Measurements from ENCODE around the gene SMYD3. TPM values are rescaled to one million over a fixed set of nuclear protein-coding genes. Genes with fewer than 3 reads are reported as not detected.

SMYD3 gene
- total RNA-seq, 5 donors from 2014 or later (not counting 1 experiment from before 2014, with no cell fraction given) = 17.7 to 37.8 (median 21.9) TPM

GRCh38 chr1:246157516-246157915, 349.6 kb downstream of the SMYD3 start:
- CTCF ChIA-PET = no interaction called here

GRCh38 chr1:246156847-246157246, 350.2 kb downstream of the SMYD3 start:
- H3K27me3 Mint-ChIP-seq = no peaks in the 10 kb centered on the region
- no peaks in the 10 kb centered on the region for H3K9me3 Mint-ChIP-seq
- no peaks in the 10 kb centered on the region for H3K4me1 ChIP-seq (ENCODE audit: control insufficient read depth in 1 of 2, extremely low read depth in 1 of 2, insufficient read depth in 2 of 2, low read length in 2 of 2)
- no peaks in the 10 kb centered on the region for H3K9me3 ChIP-seq
- POLR2A ChIA-PET = no interaction called here
- no peaks in the 10 kb centered on the region for H3K36me3 ChIP-seq (ENCODE audit: control insufficient read depth in 2 of 2, extremely low read depth in 1 of 2, insufficient read depth in 1 of 2, low read length in 1 of 2)
- ATAC-seq (replicated peaks in 1 of 4) (no peak), DNase-seq (no peak)
- no peak overlapping the region for H3K27ac ChIP-seq (ENCODE audit: low read length)
- WGBS (ENCODE audit: insufficient coverage) = 90% methylated on average over 10 of the region's 12 CpGs
- H3K27me3 ChIP-seq (replicated peaks in 1 of 2; ENCODE audit: control insufficient read depth in 2 of 2, extremely low read depth in 1 of 2, insufficient read depth in 2 of 2, low read length in 1 of 2) = no peaks in the 10 kb centered on the region
- CTCF ChIA-PET = no interaction called here
- no peak overlapping the region for H3K4me3 ChIP-seq (ENCODE audit: control insufficient read depth in 1 of 2, extremely low read depth in 1 of 2, low read length in 1 of 2)
- H3K4me3 Mint-ChIP-seq = no peak overlapping the region
- no peak overlapping the region for H3K27ac Mint-ChIP-seq
- H3K4me1 Mint-ChIP-seq = no peaks in the 10 kb centered on the region
- peaks cover 28% of the 10 kb centered on the region for H3K36me3 Mint-ChIP-seq

More at GRCh38 chr1:246157516-246157915, 349.6 kb downstream of the SMYD3 start:
- no peaks in the 10 kb centered on the region for H3K4me1 Mint-ChIP-seq
- H3K9me3 Mint-ChIP-seq = no peaks in the 10 kb centered on the region
- ATAC-seq (replicated peaks in 1 of 4) (no peak), DNase-seq (no peak)
- Histone ChIP-seq H3K9me3 (no peaks in the 10 kb centered on the region), H3K27me3 (replicated peaks in 1 of 2; ENCODE audit: control insufficient read depth in 2 of 2, extremely low read depth in 1 of 2, insufficient read depth in 2 of 2, low read length in 1 of 2) (no peaks in the 10 kb centered on the region), H3K36me3 (ENCODE audit: control insufficient read depth in 2 of 2, extremely low read depth in 1 of 2, insufficient read depth in 1 of 2, low read length in 1 of 2) (no peaks in the 10 kb centered on the region), H3K4me1 (ENCODE audit: control insufficient read depth in 1 of 2, extremely low read depth in 1 of 2, insufficient read depth in 2 of 2, low read length in 2 of 2) (no peaks in the 10 kb centered on the region), H3K27ac (ENCODE audit: low read length) (no peak overlapping the region), H3K4me3 (ENCODE audit: control insufficient read depth in 1 of 2, extremely low read depth in 1 of 2, low read length in 1 of 2) (no peak overlapping the region)
- H3K4me3 Mint-ChIP-seq = no peak overlapping the region
- no CpG with 5 or more reads among the region's 2 CpGs for WGBS (ENCODE audit: insufficient coverage)
- no peak overlapping the region for H3K27ac Mint-ChIP-seq
- peaks cover 27% of the 10 kb centered on the region for H3K36me3 Mint-ChIP-seq
- POLR2A ChIA-PET = no interaction called here
- no peaks in the 10 kb centered on the region for H3K27me3 Mint-ChIP-seq

GRCh38 chr1:246155923-246156322, 351.2 kb downstream of the SMYD3 start:
- Mint-ChIP-seq H3K4me3 (no peak overlapping the region), H3K27ac (no peak overlapping the region), H3K4me1 (no peaks in the 10 kb centered on the region), H3K27me3 (no peaks in the 10 kb centered on the region), H3K9me3 (no peaks in the 10 kb centered on the region), H3K36me3 (peaks cover 26% of the 10 kb centered on the region)
- no peaks in the 10 kb centered on the region for H3K9me3 ChIP-seq
- DNase-seq = no peak
- ATAC-seq (replicated peaks in 1 of 4) = no peak
- WGBS (ENCODE audit: insufficient coverage) = 86% methylated on average over 1 of the region's 4 CpGs
- ChIA-PET POLR2A (no interaction called here), CTCF (no interaction called here)
- H3K27me3 ChIP-seq (replicated peaks in 1 of 2; ENCODE audit: control insufficient read depth in 2 of 2, extremely low read depth in 1 of 2, insufficient read depth in 2 of 2, low read length in 1 of 2) = no peaks in the 10 kb centered on the region
- H3K4me1 ChIP-seq (ENCODE audit: control insufficient read depth in 1 of 2, extremely low read depth in 1 of 2, insufficient read depth in 2 of 2, low read length in 2 of 2) = no peaks in the 10 kb centered on the region
- no peaks in the 10 kb centered on the region for H3K36me3 ChIP-seq (ENCODE audit: control insufficient read depth in 2 of 2, extremely low read depth in 1 of 2, insufficient read depth in 1 of 2, low read length in 1 of 2)
- no peak overlapping the region for H3K27ac ChIP-seq (ENCODE audit: low read length)
- H3K4me3 ChIP-seq (ENCODE audit: control insufficient read depth in 1 of 2, extremely low read depth in 1 of 2, low read length in 1 of 2) = no peak overlapping the region

GRCh38 chr1:246153796-246154212, 353.3 kb downstream of the SMYD3 start:
- H3K4me1 ChIP-seq (ENCODE audit: control insufficient read depth in 1 of 2, extremely low read depth in 1 of 2, insufficient read depth in 2 of 2, low read length in 2 of 2) = no peaks in the 10 kb centered on the region
- ChIA-PET CTCF (no interaction called here), POLR2A (interaction anchor here (0.6 to 0.7 kb wide), 2 partner anchors 219 to 1005 kb away, joined by 4 to 8 read pairs; no protein-coding TSS in a partner anchor)
- no peaks in the 10 kb centered on the region for H3K27me3 ChIP-seq (replicated peaks in 1 of 2; ENCODE audit: control insufficient read depth in 2 of 2, extremely low read depth in 1 of 2, insufficient read depth in 2 of 2, low read length in 1 of 2)
- no peaks in the 10 kb centered on the region for H3K9me3 Mint-ChIP-seq
- no CpG with 5 or more reads among the region's 3 CpGs for WGBS (ENCODE audit: insufficient coverage)
- no peak for ATAC-seq (replicated peaks in 1 of 4)
- DNase-seq = no peak
- H3K36me3 ChIP-seq (ENCODE audit: control insufficient read depth in 2 of 2, extremely low read depth in 1 of 2, insufficient read depth in 1 of 2, low read length in 1 of 2) = no peaks in the 10 kb centered on the region
- no peaks in the 10 kb centered on the region for H3K9me3 ChIP-seq
- no peak overlapping the region for H3K4me3 ChIP-seq (ENCODE audit: control insufficient read depth in 1 of 2, extremely low read depth in 1 of 2, low read length in 1 of 2)
- H3K27ac Mint-ChIP-seq = no peak overlapping the region
- no peaks in the 10 kb centered on the region for H3K4me1 Mint-ChIP-seq
- H3K27me3 Mint-ChIP-seq = no peaks in the 10 kb centered on the region
- H3K36me3 Mint-ChIP-seq = peaks cover 28% of the 10 kb centered on the region
- no peak overlapping the region for H3K27ac ChIP-seq (ENCODE audit: low read length)
- no peak overlapping the region for H3K4me3 Mint-ChIP-seq

GRCh38 chr1:246152986-246153431, 354.1 kb downstream of the SMYD3 start:
- no peak overlapping the region for H3K27ac Mint-ChIP-seq
- H3K4me1 ChIP-seq (ENCODE audit: control insufficient read depth in 1 of 2, extremely low read depth in 1 of 2, insufficient read depth in 2 of 2, low read length in 2 of 2) = no peaks in the 10 kb centered on the region

GRCh38 chr1:246151796-246152434, 355.2 kb downstream of the SMYD3 start:
- 95% methylated on average over 3 of the region's 6 CpGs for WGBS (ENCODE audit: insufficient coverage)
- Histone ChIP-seq H3K9me3 (no peaks in the 10 kb centered on the region), H3K27me3 (replicated peaks in 1 of 2; ENCODE audit: control insufficient read depth in 2 of 2, extremely low read depth in 1 of 2, insufficient read depth in 2 of 2, low read length in 1 of 2) (no peaks in the 10 kb centered on the region), H3K36me3 (ENCODE audit: control insufficient read depth in 2 of 2, extremely low read depth in 1 of 2, insufficient read depth in 1 of 2, low read length in 1 of 2) (no peaks in the 10 kb centered on the region), H3K27ac (ENCODE audit: low read length) (no peak overlapping the region), H3K4me3 (ENCODE audit: control insufficient read depth in 1 of 2, extremely low read depth in 1 of 2, low read length in 1 of 2) (no peak overlapping the region), H3K4me1 (ENCODE audit: control insufficient read depth in 1 of 2, extremely low read depth in 1 of 2, insufficient read depth in 2 of 2, low read length in 2 of 2) (no peaks in the 10 kb centered on the region)
- H3K9me3 Mint-ChIP-seq = no peaks in the 10 kb centered on the region
- no peak for DNase-seq
- ATAC-seq (replicated peaks in 1 of 4) = no peak
- H3K4me1 Mint-ChIP-seq = no peaks in the 10 kb centered on the region
- peaks cover 33% of the 10 kb centered on the region for H3K36me3 Mint-ChIP-seq
- no peaks in the 10 kb centered on the region for H3K27me3 Mint-ChIP-seq
- POLR2A ChIA-PET = no interaction called here
- H3K27ac Mint-ChIP-seq = no peak overlapping the region
- CTCF ChIA-PET = no interaction called here
- no peak overlapping the region for H3K4me3 Mint-ChIP-seq

More at GRCh38 chr1:246152986-246153431, 354.1 kb downstream of the SMYD3 start:
- WGBS (ENCODE audit: insufficient coverage) = 76% methylated on average over 3 of the region's 3 CpGs
- H3K9me3 Mint-ChIP-seq = no peaks in the 10 kb centered on the region
- no peaks in the 10 kb centered on the region for H3K4me1 Mint-ChIP-seq
- H3K4me3 ChIP-seq (ENCODE audit: control insufficient read depth in 1 of 2, extremely low read depth in 1 of 2, low read length in 1 of 2) = no peak overlapping the region
- peaks cover 29% of the 10 kb centered on the region for H3K36me3 Mint-ChIP-seq
- ATAC-seq (replicated peaks in 1 of 4) (no peak), DNase-seq (no peak)
- no peaks in the 10 kb centered on the region for H3K9me3 ChIP-seq
- H3K27ac ChIP-seq (ENCODE audit: low read length) = no peak overlapping the region
- no peaks in the 10 kb centered on the region for H3K27me3 Mint-ChIP-seq
- H3K4me3 Mint-ChIP-seq = no peak overlapping the region
- ChIA-PET POLR2A (interaction anchor here in 1 of 2 donors (0.6 kb wide), 1 partner anchor 1004 kb away, joined by 8 read pairs; no protein-coding TSS in a partner anchor), CTCF (no interaction called here)
- H3K27me3 ChIP-seq (replicated peaks in 1 of 2; ENCODE audit: control insufficient read depth in 2 of 2, extremely low read depth in 1 of 2, insufficient read depth in 2 of 2, low read length in 1 of 2) = no peaks in the 10 kb centered on the region
- H3K36me3 ChIP-seq (ENCODE audit: control insufficient read depth in 2 of 2, extremely low read depth in 1 of 2, insufficient read depth in 1 of 2, low read length in 1 of 2) = no peaks in the 10 kb centered on the region
